Uterus (tissue), 4 donors: ENCODE measurements around the gene SPTB. TPM values are rescaled to one million over a fixed set of nuclear protein-coding genes. Genes with fewer than 3 reads are reported as not detected.
"Not testable (repeated sequence)": the region's sequence is repeated elsewhere in the genome, so short reads cannot be mapped to it uniquely, and the experiment has no call there.

ENCODE experiments used
- DNase-seq, 2 donors: peaks; one replicate each; pipeline ENCODE4 v3.0.0-alpha.2; 2019 to 2020
- H3K27ac ChIP-seq, 2 donors: fragments of 200-600 bp; sonication (generic); 1 replicate in 1 of 2; 2 replicates in 1 of 2; pipeline ENCODE4 v1.5.1; 2016 to 2018
- H3K27me3 ChIP-seq, 2 donors: fragments of 200-600 bp; sonication (generic); one replicate each; pipeline ENCODE4 v1.5.1; 2018 to 2019; ENCODE audit warnings: control low read depth in 1 of 2
- H3K36me3 ChIP-seq, 2 donors: fragments of 200-600 bp; sonication (generic); one replicate each; pipeline ENCODE4 v1.5.1; 2019; ENCODE audit warnings: control low read depth in 1 of 2
- H3K4me1 ChIP-seq, 2 donors: fragments of 200-600 bp; sonication (generic); one replicate each; pipeline ENCODE4 v1.5.1; 2018 to 2019; ENCODE audit warnings: control low read depth in 1 of 2
- H3K4me3 ChIP-seq, 2 donors: fragments of 200-600 bp; sonication (generic); 1 replicate in 1 of 2; 2 replicates in 1 of 2; pipeline ENCODE4 v1.5.1; 2018 to 2019; ENCODE audit warnings: mild to moderate bottlenecking in 1 of 2
- H3K9me3 ChIP-seq, 2 donors: fragments of 200-600 bp; sonication (generic); one replicate each; pipeline ENCODE4 v1.5.1; 2019; ENCODE audit warnings: control low read depth in 1 of 2
- POLR2A ChIP-seq, 2 donors: fragments of 450-650 bp; IDR thresholded peaks; one replicate each; pipeline ENCODE4 v1.6.1; 2016; ENCODE audit warnings: antibody characterized with exemption in 2 of 2, mild to moderate bottlenecking in 1 of 2, moderate library complexity in 1 of 2
- intact Hi-C: fragments of 100-400 bp; cut with DNase I; formaldehyde crosslinking; loops from one replicate; pipeline ENCODE4 v1.15.1; 2023; ENCODE audit warnings: low total_unique reads
- total RNA-seq, 4 donors: library from RNA; depleted of rRNA in 3 of 4; stranded (reverse); fragments of >200 nt in 3 of 4; gene quantifications; one replicate each; pipeline versions ENCODE4 v1.1.0 to v1.2.4, GENCODE V29; 2014 to 2023
- TF ChIP-seq, protein P1 (sequence below), 4 experiments: fragments of 200-600 bp in 2 of 4; fragments of 450-650 bp in 2 of 4; sonication (generic) in 2 of 4; IDR thresholded peaks; one replicate each; pipeline ENCODE4 v1.5.1; 2016 to 2019; ENCODE audit warnings: antibody characterized with exemption in 4 of 4, mild to moderate bottlenecking in 2 of 4, moderate library complexity in 1 of 4
- donor health status: DM: yes; HTN: yes; CAD: no.

The SPTB gene
- total RNA-seq, 4 donors from 2014 or later, result 1.0 to 5.4 (median 4.6) TPM; not detected in 1

DNA sequence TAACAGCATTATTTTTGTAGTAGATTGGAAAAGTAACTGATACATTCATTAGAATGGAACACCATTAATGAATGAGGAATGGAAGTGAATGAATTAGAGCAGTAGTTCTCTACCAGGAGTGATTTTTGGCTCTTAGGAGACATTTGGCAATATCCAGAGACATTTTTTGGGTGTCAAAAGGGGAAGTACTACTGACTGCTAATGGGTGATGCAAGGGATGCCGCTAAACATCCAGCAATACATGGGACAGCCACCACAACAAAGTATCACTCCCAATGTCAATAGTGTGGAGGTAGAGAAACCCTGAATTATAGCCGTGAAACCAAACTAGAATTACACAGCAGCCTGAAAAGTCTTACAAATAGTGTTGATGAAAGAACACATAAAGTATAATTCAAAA lies 36.1 kb upstream of the SPTB start:
- no peaks in the 10 kb centered on the region for H3K27me3 ChIP-seq
- no peaks in the 10 kb centered on the region for H3K36me3 ChIP-seq
- TF ChIP-seq, protein P1, sequence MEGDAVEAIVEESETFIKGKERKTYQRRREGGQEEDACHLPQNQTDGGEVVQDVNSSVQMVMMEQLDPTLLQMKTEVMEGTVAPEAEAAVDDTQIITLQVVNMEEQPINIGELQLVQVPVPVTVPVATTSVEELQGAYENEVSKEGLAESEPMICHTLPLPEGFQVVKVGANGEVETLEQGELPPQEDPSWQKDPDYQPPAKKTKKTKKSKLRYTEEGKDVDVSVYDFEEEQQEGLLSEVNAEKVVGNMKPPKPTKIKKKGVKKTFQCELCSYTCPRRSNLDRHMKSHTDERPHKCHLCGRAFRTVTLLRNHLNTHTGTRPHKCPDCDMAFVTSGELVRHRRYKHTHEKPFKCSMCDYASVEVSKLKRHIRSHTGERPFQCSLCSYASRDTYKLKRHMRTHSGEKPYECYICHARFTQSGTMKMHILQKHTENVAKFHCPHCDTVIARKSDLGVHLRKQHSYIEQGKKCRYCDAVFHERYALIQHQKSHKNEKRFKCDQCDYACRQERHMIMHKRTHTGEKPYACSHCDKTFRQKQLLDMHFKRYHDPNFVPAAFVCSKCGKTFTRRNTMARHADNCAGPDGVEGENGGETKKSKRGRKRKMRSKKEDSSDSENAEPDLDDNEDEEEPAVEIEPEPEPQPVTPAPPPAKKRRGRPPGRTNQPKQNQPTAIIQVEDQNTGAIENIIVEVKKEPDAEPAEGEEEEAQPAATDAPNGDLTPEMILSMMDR (IDR thresholded peaks at IDR 0.05), result no peak
- TF ChIP-seq POLR2A (IDR thresholded peaks at IDR 0.05), result no peak
- no peak overlapping the region for H3K4me3 ChIP-seq
- H3K4me1 ChIP-seq, result no peaks in the 10 kb centered on the region
- no peak overlapping the region for H3K27ac ChIP-seq
- no peak for DNase-seq
- intact Hi-C loops, result no loop called here
- H3K9me3 ChIP-seq, result no peaks in the 10 kb centered on the region

DNA sequence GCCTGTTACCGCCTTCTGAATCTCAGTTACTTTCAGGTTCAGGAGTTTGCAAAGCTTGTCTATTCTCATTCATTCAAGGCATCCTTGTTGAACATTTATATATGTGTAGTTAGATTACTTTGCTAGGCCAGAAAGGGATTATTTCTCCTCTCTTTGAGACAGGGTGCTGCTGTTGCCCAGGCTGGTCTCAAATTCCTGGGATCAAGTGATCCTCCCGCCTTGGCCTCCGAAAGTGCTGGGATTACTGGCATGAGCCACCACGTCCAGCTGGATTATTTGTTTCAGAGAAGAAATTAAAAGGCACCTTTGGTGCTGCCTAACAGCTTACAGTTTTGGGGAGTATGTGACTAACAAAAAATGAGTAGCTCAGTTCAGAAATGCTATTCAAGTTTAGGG lies 35.3 kb upstream of the SPTB start:
- no peak for DNase-seq
- Histone ChIP-seq H3K9me3 (no peaks in the 10 kb centered on the region), H3K27ac (peak overlapping the region; percentile 86 to 93), H3K4me3 (peak overlapping the region; percentile 90 to 93), H3K4me1 (no peaks in the 10 kb centered on the region), H3K36me3 (no peaks in the 10 kb centered on the region), H3K27me3 (no peaks in the 10 kb centered on the region)
- TF ChIP-seq, protein P1 (IDR thresholded peaks at IDR 0.05), result no peak
- TF ChIP-seq POLR2A (IDR thresholded peaks at IDR 0.05), result no peak
- intact Hi-C loops, result no loop called here

DNA sequence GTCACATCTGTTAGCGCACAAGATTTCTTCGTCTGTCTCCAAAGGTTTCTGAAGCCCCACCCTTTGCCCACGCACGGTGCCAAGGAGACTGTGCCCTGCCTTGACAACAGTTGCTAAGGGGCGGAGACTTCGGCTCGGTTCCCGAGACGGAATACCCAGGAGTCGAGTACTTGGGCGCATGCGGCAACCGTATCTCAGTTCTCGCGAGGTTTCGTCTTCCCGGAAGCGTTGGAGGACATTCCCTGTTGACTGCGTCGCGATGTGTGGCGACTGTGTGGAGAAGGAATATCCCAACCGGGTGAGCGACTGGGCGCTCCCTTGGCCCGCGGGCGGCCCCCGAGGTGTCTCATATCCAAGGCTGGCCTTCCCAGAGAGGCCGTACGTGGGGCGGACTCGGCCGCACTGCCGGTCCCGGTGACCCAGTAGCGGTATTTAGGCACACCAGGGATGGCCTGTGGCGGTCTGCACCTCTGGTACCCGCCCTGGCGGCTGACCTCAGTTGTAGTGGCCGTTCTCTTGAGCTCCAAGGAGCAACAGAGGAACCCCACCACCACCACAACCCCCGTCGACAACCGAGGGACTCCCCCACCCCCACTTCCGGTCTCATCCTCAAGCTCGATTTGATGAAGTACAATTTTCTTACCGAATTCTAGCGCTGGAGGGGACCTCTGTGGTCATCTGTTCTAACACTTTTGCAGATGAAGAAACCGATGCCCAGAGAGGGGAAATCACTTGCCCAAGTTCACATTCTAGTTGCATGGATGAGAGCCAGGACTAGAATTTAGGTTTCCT lies 34.7 kb upstream of the SPTB start, which contains the start of gene CHURC1:
CHURC1 (plus strand) TSS at position 219 of the 792 bp plus-strand sequence; CDS start at position 260, 41 bp downstream.
- no peaks in the 10 kb centered on the region for H3K27me3 ChIP-seq
- TF ChIP-seq POLR2A (IDR thresholded peaks at IDR 0.05), result peak; percentile 64 to 85
- TF ChIP-seq, protein P1 (IDR thresholded peaks at IDR 0.05), result no peak
- H3K27ac ChIP-seq, result peak within 1 kb of the TSS; percentile 86 to 93
- no peaks in the 10 kb centered on the region for H3K4me1 ChIP-seq
- H3K9me3 ChIP-seq, result no peaks in the 10 kb centered on the region
- peak within 1 kb of the TSS; percentile 90 to 93 for H3K4me3 ChIP-seq
- DNase-seq, result peak; percentile 98
- H3K36me3 ChIP-seq, result no peaks in the 10 kb centered on the region
- intact Hi-C loops, result no loop called here

DNA sequence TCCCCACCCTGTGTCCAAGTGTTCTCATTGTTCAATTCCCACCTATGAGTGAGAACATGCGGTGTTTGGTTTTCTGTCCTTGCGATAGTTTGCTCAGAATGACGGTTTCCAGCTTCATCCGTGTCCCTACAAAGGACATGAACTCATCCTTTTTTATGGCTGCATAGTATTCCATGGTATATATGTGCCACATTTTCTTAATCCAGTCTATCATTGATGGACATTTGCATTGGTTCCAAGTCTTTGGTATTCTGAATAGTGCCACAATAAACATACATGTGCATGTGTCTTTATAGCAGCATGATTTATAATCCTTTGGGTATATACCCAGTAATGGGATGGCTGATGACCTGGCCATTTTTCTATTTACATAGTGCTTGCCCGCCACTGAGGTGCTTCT lies 33.8 kb upstream of the SPTB start:
- H3K27me3 ChIP-seq, H3K9me3 ChIP-seq, H3K36me3 ChIP-seq, H3K4me1 ChIP-seq, intact Hi-C loops, DNase-seq: not testable (repeated sequence)
- Histone ChIP-seq H3K27ac (peak overlapping the region; percentile 86 to 93), H3K4me3 (peak overlapping the region in 1 of 2 donors; percentile 93)

DNA sequence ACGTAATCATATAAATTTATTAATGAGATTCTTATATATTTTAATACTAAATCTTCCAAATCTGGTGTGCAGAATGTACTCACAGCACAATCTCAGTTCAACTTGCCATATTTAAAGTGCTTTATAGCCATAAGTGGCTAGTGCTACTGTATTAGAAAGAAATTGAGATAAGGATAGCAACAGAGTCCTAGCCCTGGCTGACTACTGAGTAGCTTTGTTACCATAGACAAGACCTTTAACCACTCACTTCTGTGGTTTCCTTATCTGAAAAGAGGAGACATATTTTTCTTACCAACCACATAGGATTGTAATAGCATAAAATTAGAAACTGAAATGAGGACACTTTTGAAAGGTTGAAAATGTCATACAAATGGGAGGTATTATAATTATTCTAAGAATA lies 32.6 kb upstream of the SPTB start:
- no peak overlapping the region for H3K27ac ChIP-seq
- no peak for DNase-seq
- H3K36me3 ChIP-seq, result no peaks in the 10 kb centered on the region
- intact Hi-C loops, result no loop called here
- no peaks in the 10 kb centered on the region for H3K27me3 ChIP-seq
- H3K9me3 ChIP-seq, result no peaks in the 10 kb centered on the region
- no peak overlapping the region for H3K4me3 ChIP-seq
- no peaks in the 10 kb centered on the region for H3K4me1 ChIP-seq
- TF ChIP-seq POLR2A (IDR thresholded peaks at IDR 0.05), result no peak
- TF ChIP-seq, protein P1 (IDR thresholded peaks at IDR 0.05), result no peak
